ENCODE data around the gene OR10S1. TPM values are rescaled to one million over a fixed set of nuclear protein-coding genes. Genes with fewer than 3 reads are reported as not detected.

OR10S1 gene
- total and polyA plus RNA-seq, 7 donors = not detected

DNA sequence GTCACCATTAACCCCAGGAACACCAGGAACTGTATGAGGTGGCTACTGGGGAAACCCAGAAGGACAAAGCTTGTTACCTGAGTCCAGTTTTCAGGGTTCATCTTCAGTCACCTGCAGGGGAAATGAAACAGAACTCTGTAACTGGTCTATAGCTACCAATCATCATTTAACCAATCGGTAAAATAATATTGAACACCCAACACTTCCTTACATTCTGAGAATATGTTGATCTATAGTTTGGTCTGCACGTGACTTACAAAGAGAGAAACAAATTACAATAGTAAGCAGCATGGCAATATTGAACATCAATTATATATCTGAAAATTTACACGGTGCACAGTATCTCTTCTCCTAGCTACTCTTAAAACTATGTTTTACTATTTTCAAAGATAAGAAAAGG, 33.8 kb downstream of the OR10S1 start, which contains the start of gene OR6T1:
Gene OR6T1, minus strand, starts transcription at position 101 of the 400 bp plus-strand sequence. Its CDS starts 0 bp downstream, at position 101.
- Histone ChIP-seq H3K4me1 (no peaks in the 10 kb centered on the region), H3K4me3 (no peak within 1 kb of the TSS), H3K27ac (no peak within 1 kb of the TSS), H3K36me3 (no peaks in the 10 kb centered on the region), H3K27me3 (no peaks in the 10 kb centered on the region), H3K9me3 (no peaks in the 10 kb centered on the region)
- TF ChIP-seq, protein P1, sequence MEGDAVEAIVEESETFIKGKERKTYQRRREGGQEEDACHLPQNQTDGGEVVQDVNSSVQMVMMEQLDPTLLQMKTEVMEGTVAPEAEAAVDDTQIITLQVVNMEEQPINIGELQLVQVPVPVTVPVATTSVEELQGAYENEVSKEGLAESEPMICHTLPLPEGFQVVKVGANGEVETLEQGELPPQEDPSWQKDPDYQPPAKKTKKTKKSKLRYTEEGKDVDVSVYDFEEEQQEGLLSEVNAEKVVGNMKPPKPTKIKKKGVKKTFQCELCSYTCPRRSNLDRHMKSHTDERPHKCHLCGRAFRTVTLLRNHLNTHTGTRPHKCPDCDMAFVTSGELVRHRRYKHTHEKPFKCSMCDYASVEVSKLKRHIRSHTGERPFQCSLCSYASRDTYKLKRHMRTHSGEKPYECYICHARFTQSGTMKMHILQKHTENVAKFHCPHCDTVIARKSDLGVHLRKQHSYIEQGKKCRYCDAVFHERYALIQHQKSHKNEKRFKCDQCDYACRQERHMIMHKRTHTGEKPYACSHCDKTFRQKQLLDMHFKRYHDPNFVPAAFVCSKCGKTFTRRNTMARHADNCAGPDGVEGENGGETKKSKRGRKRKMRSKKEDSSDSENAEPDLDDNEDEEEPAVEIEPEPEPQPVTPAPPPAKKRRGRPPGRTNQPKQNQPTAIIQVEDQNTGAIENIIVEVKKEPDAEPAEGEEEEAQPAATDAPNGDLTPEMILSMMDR (IDR thresholded peaks at IDR 0.05) = no peak
- TF ChIP-seq POLR2A (IDR thresholded peaks at IDR 0.05) = no peak
- no peak for TF ChIP-seq EP300 (IDR thresholded peaks at IDR 0.05)
- no peak for TF ChIP-seq POLR2AphosphoS5 (IDR thresholded peaks at IDR 0.05)
- intact Hi-C loops (cut with DNase I) = no loop called here
- no peak for DNase-seq
- 92% methylated on average over 3 of the region's 3 CpGs for WGBS, 2 donors

DNA sequence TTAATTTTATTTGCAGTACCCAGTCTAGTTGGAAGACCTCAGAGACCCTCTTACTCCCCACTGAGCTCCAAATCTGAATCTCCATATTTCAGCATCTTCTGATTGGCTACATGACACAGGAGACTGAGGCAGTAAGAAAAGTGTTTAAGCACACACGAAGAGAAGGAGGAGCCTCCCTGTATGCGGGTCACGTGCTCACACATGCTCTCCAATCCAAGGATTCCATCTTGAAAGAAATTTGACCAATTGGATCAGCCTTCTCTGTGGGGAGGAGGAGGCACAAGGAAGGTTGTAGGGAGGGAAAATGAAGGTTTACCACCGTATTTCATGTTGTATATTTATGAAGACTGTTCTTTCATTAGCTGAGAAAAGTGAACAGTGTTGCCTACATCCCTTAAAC, 35.2 kb downstream of the OR10S1 start:
- TF ChIP-seq, protein P1 (IDR thresholded peaks at IDR 0.05) = no peak
- no peak for TF ChIP-seq POLR2AphosphoS5 (IDR thresholded peaks at IDR 0.05)
- TF ChIP-seq POLR2A (IDR thresholded peaks at IDR 0.05) = no peak
- no peak for TF ChIP-seq EP300 (IDR thresholded peaks at IDR 0.05)
- Histone ChIP-seq H3K27me3 (no peaks in the 10 kb centered on the region), H3K27ac (no peak overlapping the region), H3K4me3 (no peak overlapping the region), H3K9me3 (no peaks in the 10 kb centered on the region), H3K4me1 (no peaks in the 10 kb centered on the region), H3K36me3 (no peaks in the 10 kb centered on the region)
- no peak for DNase-seq
- 88 to 90% methylated on average over 4 of the region's 4 CpGs for WGBS, 2 donors
- intact Hi-C loops (cut with DNase I) = no loop called here

DNA sequence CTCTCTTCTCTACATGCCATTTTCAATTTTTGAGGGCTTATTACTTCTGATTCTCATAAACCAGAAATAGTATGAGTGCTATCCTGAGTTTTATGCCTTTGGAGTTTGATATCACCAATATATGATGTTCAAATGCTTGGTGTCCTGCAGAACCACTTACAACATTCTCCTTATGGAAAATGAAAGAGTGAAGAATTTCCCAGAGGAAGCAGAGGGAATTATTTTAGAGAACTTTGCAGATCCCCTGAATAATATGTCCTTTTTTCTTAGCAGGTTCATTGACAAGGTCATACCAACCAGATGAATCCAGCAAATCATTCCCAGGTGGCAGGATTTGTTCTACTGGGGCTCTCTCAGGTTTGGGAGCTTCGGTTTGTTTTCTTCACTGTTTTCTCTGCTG, 38.3 kb downstream of the OR10S1 start, which contains the start of gene OR4D5:
Gene OR4D5, plus strand, starts transcription at position 301 of the 400 bp plus-strand sequence. Its CDS starts 0 bp downstream, at position 301.
- DNase-seq = no peak
- no peak within 1 kb of the TSS for H3K4me3 ChIP-seq
- 72 to 73% methylated on average over 1 of the region's 1 CpG for WGBS, 2 donors
- intact Hi-C loops (cut with DNase I) = no loop called here
- H3K4me1 ChIP-seq = no peaks in the 10 kb centered on the region
- TF ChIP-seq POLR2AphosphoS5 (IDR thresholded peaks at IDR 0.05) = no peak
- no peak for TF ChIP-seq EP300 (IDR thresholded peaks at IDR 0.05)
- TF ChIP-seq, protein P1 (IDR thresholded peaks at IDR 0.05) = no peak
- no peak for TF ChIP-seq POLR2A (IDR thresholded peaks at IDR 0.05)
- no peaks in the 10 kb centered on the region for H3K36me3 ChIP-seq
- no peaks in the 10 kb centered on the region for H3K9me3 ChIP-seq
- H3K27me3 ChIP-seq = no peaks in the 10 kb centered on the region
- H3K27ac ChIP-seq = no peak within 1 kb of the TSS

Other genes with a start within 250 kb of the OR10S1 start
- gene ZNF202, start 236.1 kb downstream of the OR10S1 start, total RNA-seq = 1 to 10 TPM; 6.1 to 7.1 (median 6.7) TPM
- gene ZNF202, start 236.1 kb downstream of the OR10S1 start, polyA plus RNA-seq = 1 to 10 TPM; 1.2 to 8.1 (median 2.8) TPM
- gene OR6X1, start 223.3 kb downstream of the OR10S1 start, total RNA-seq = not detected
- not detected for gene OR6X1, start 223.3 kb downstream of the OR10S1 start, polyA plus RNA-seq
- gene OR6M1, start 171.4 kb downstream of the OR10S1 start, total RNA-seq = not detected
- not detected for gene OR6M1, start 171.4 kb downstream of the OR10S1 start, polyA plus RNA-seq
- gene TMEM225, start 92.1 kb downstream of the OR10S1 start, total RNA-seq = not detected
- gene TMEM225, start 92.1 kb downstream of the OR10S1 start, polyA plus RNA-seq = not detected
- not detected for gene OR8D4, start 75.6 kb downstream of the OR10S1 start, total RNA-seq
- gene OR8D4, start 75.6 kb downstream of the OR10S1 start, polyA plus RNA-seq = under 1 TPM in 1 of 3 donors, not detected in 2; 0.03 TPM
- not detected for gene OR4D5, start 38.2 kb downstream of the OR10S1 start, total RNA-seq
- gene OR4D5, start 38.2 kb downstream of the OR10S1 start, polyA plus RNA-seq = not detected
- not detected for gene OR6T1, start 33.9 kb downstream of the OR10S1 start, total RNA-seq
- gene OR6T1, start 33.9 kb downstream of the OR10S1 start, polyA plus RNA-seq = not detected
- not detected for gene OR10G6, start 17.4 kb upstream of the OR10S1 start, total RNA-seq
- not detected for gene OR10G6, start 17.4 kb upstream of the OR10S1 start, polyA plus RNA-seq
- under 1 TPM in 1 of 4 donors, not detected in 3; 0.71 TPM for gene OR10G4, start 35.2 kb upstream of the OR10S1 start, total RNA-seq
- gene OR10G4, start 35.2 kb upstream of the OR10S1 start, polyA plus RNA-seq = under 1 TPM in 1 of 3 donors, not detected in 2; 0.03 TPM
- not detected for gene OR10G9, start 45.2 kb upstream of the OR10S1 start, total RNA-seq
- not detected for gene OR10G9, start 45.2 kb upstream of the OR10S1 start, polyA plus RNA-seq
- gene OR10G8, start 49.0 kb upstream of the OR10S1 start, total RNA-seq = not detected
- not detected for gene OR10G8, start 49.0 kb upstream of the OR10S1 start, polyA plus RNA-seq
- gene OR10G7, start 63.5 kb upstream of the OR10S1 start, total RNA-seq = not detected
- gene OR10G7, start 63.5 kb upstream of the OR10S1 start, polyA plus RNA-seq = not detected
- gene VWA5A, start 137.7 kb upstream of the OR10S1 start, total RNA-seq = 10 to 100 TPM; 14.2 to 16.6 (median 14.6) TPM
- 10 to 100 TPM; 31.0 to 43.8 (median 34.0) TPM for gene VWA5A, start 137.7 kb upstream of the OR10S1 start, polyA plus RNA-seq
- not detected for gene OR10D3, start 205.6 kb upstream of the OR10S1 start, total RNA-seq
- not detected for gene OR10D3, start 205.6 kb upstream of the OR10S1 start, polyA plus RNA-seq